H1 (cell line): ENCODE measurements around the gene REEP2.

Experiments
- CTCF ChIP-seq, 3 experiments: IDR thresholded peaks; 1 replicate in 2 of 3; 2 replicates in 1 of 3; pipeline versions ENCODE4 v1.5.1 to v1.6.1; 2011; ENCODE audit warnings: low read length in 3 of 3, mild to moderate bottlenecking in 3 of 3, inconsistent platforms in 2 of 3, low read depth in 1 of 3, moderate library complexity in 1 of 3; ENCODE audit not compliant: insufficient read depth in 1 of 3; ENCODE audit errors: control extremely low read depth in 1 of 3
- EZH2 ChIP-seq: fragments of 200-600 bp; sonication (generic); IDR thresholded peaks from 2 replicates; pipeline ENCODE4 v1.7.1; 2012; ENCODE audit warnings: low read depth, mild to moderate bottlenecking, moderate library complexity, low read length, inconsistent platforms; ENCODE audit not compliant: severe bottlenecking
- POLR2A ChIP-seq, 2 experiments: IDR thresholded peaks; 1 replicate in 1 of 2; 2 replicates in 1 of 2; pipeline ENCODE4 v1.6.1; 2011; ENCODE audit warnings: low read depth in 2 of 2, low read length in 2 of 2, mild to moderate bottlenecking in 2 of 2; ENCODE audit errors: control extremely low read depth in 1 of 2
- RNF2 ChIP-seq: fragments of 200-900, 300-1000 bp; sonication (generic); IDR thresholded peaks from 2 replicates; pipeline ENCODE4 v1.7.1; 2016; ENCODE audit warnings: borderline replicate concordance, low read depth, mild to moderate bottlenecking, antibody characterized with exemption, low read length; ENCODE audit not compliant: poor library complexity, severe bottlenecking; ENCODE audit errors: missing control alignments

- no peak for TF ChIP-seq CTCF (IDR thresholded peaks at IDR 0.05; ENCODE audit: control extremely low read depth in 1 of 3, insufficient read depth in 1 of 3, low read depth in 1 of 3, low read length in 3 of 3)
- TF ChIP-seq POLR2A (IDR thresholded peaks at IDR 0.05; ENCODE audit: control extremely low read depth in 1 of 2, low read depth in 2 of 2, low read length in 2 of 2): peak in 1 of 2 experiments; percentile 81; a peak in 2 of 3 replicates
- TF ChIP-seq EZH2: no peak
- no peak for TF ChIP-seq RNF2
Measured at GRCh38 chr5:138466125-138466899, 27.5 kb downstream of the REEP2 start.
